Stimulated activated CD4-positive, alpha-beta T cell treated with anti-CD3 and anti-CD28 coated beads, Interleukin-4, amount 100 ng/mL, for 1 hour (primary cell): ENCODE results near the gene GHRL.

Source experiments
- DNase-seq: peaks from one replicate; pipeline ENCODE4 v3.0.0-alpha.2; 2020

GHRL gene

GRCh38 chr3:10292505-10293419 is at the start of gene GHRL:
Gene GHRL (minus strand): TSS chr3:10292947. CDS start chr3:10290180, 2,767 bp downstream.
- no peak for DNase-seq

- no peak for DNase-seq
Measured at GRCh38 chr3:10341901-10342398, 49.2 kb upstream of the GHRL start.

GRCh38 chr3:10340476-10340875 is 47.7 kb upstream of the GHRL start:
- DNase-seq = no peak

GRCh38 chr3:10340046-10340445 is 47.3 kb upstream of the GHRL start:
- no peak for DNase-seq

GRCh38 chr3:10339376-10339955 is 46.7 kb upstream of the GHRL start:
- DNase-seq = no peak

GRCh38 chr3:10338591-10339353 is 46.0 kb upstream of the GHRL start:
- DNase-seq = no peak

- no peak for DNase-seq
Measured at GRCh38 chr3:10338164-10338470, 45.4 kb upstream of the GHRL start.

- no peak for DNase-seq
Measured at GRCh38 chr3:10337323-10338163, 44.8 kb upstream of the GHRL start.

GRCh38 chr3:10336761-10337160 is 44.0 kb upstream of the GHRL start:
- no peak for DNase-seq

- DNase-seq = no peak
Measured at GRCh38 chr3:10335871-10336622, 43.3 kb upstream of the GHRL start.

- DNase-seq = no peak
Measured at GRCh38 chr3:10335190-10335738, 42.5 kb upstream of the GHRL start.

GRCh38 chr3:10334459-10334858 is 41.7 kb upstream of the GHRL start:
- DNase-seq = no peak

GRCh38 chr3:10334042-10334441 is 41.3 kb upstream of the GHRL start:
- DNase-seq = no peak

- no peak for DNase-seq
Measured at GRCh38 chr3:10333349-10333650, 40.6 kb upstream of the GHRL start.

- no peak for DNase-seq
Measured at GRCh38 chr3:10332481-10333348, 40.0 kb upstream of the GHRL start.

- no peak for DNase-seq
Measured at GRCh38 chr3:10331320-10331719, 38.6 kb upstream of the GHRL start.

GRCh38 chr3:10330319-10330718 is 37.6 kb upstream of the GHRL start:
- no peak for DNase-seq

GRCh38 chr3:10329495-10330015 is 36.8 kb upstream of the GHRL start:
- no peak for DNase-seq

GRCh38 chr3:10328460-10329071 is 35.8 kb upstream of the GHRL start:
- DNase-seq = no peak

- DNase-seq = no peak
Measured at GRCh38 chr3:10327592-10327991, 34.8 kb upstream of the GHRL start.
